A549 (cell line): ENCODE data around the gene POLR2L. TPM values are rescaled to one million over a fixed set of nuclear protein-coding genes. Genes with fewer than 3 reads are reported as not detected.
A peak's percentile ranks its signal among the peaks of the same experiment; 100 is the strongest.

ENCODE experiments used
- ATAC-seq, 2 experiments: fragments of 200-7000 bp in 1 of 2; fragments of >200 bp in 1 of 2; cut with Nextera tagmentation in 1 of 2; cut with Tn5 transposase in 1 of 2; 3 replicates each; pipeline versions ENCODE4 v1.8.0 to v1.9.1; 2018 to 2020; ENCODE audit warnings: mild to moderate bottlenecking in 1 of 2, moderate library complexity in 1 of 2
- CTCF ChIA-PET: fragments of 300-600 bp; sonication (Branson Sonifier 250); formaldehyde crosslinking; extraction: SDS; loops from one replicate; lab custom pipeline; 2021; ENCODE audit warnings: antibody characterized with exemption, inconsistent platforms; lab: Yijun Ruan, JAX
- POLR2A ChIA-PET: fragments of 350-600 bp; formaldehyde crosslinking; extraction: SDS; loops from one replicate; lab custom pipeline; 2021; ENCODE audit warnings: antibody characterized with exemption, inconsistent platforms; lab: Yijun Ruan, JAX
- DNase-seq, 2 experiments: peaks; one replicate each; pipeline versions ENCODE4 v3.0.0 to v3.0.0-alpha.2; 2011 to 2016; ENCODE audit warnings: low read depth in 1 of 2, low spot score in 1 of 2
- FAIRE-seq: peaks from 2 replicates; lab custom pipeline; 2011; peaks lifted over from hg19 to GRCh38; lab: Jason Lieb, UNC
- H3K27ac ChIP-seq, 2 experiments: fragments of >200 bp; sonication (Bioruptor Twin); formaldehyde crosslinking; 3 replicates each; pipeline ENCODE4 v1.5.1; 2016 to 2017
- H3K4me1 ChIP-seq: fragments of >200 bp; sonication (Bioruptor Twin); formaldehyde crosslinking; 3 replicates; pipeline ENCODE4 v1.6.1; 2016
- H3K4me2 ChIP-seq: fragments of >200 bp; sonication (Bioruptor Twin); formaldehyde crosslinking; 3 replicates; pipeline ENCODE4 v1.6.1; 2016
- H3K4me3 ChIP-seq: fragments of >200 bp; sonication (Bioruptor Twin); formaldehyde crosslinking; 3 replicates; pipeline ENCODE4 v1.5.1; 2016
- H3K9me3 ChIP-seq: fragments of >200 bp; sonication (Bioruptor Twin); formaldehyde crosslinking; 3 replicates; pipeline ENCODE4 v1.6.1; 2016
- ATOH8 ChIP-seq: fragments of 250-450 bp; sonication (Bioruptor Pico); IDR thresholded peaks from 2 replicates; pipeline ENCODE4 v1.5.0; 2020; ENCODE audit warnings: low read depth, mild to moderate bottlenecking, moderate library complexity
- BCL3 ChIP-seq: fragments of >200 bp; sonication (Bioruptor Twin); formaldehyde crosslinking; IDR thresholded peaks from 3 replicates; pipeline ENCODE4 v1.6.1; 2016
- CHD2 ChIP-seq: fragments of 150-350 bp; IDR thresholded peaks from 2 replicates; pipeline ENCODE4 v1.6.1; 2014; ENCODE audit warnings: low read length; ENCODE audit not compliant: partially characterized antibody
- CHD4 ChIP-seq: fragments of 200-600 bp; sonication (generic); IDR thresholded peaks from 2 replicates; pipeline ENCODE4 v1.6.1; 2016; ENCODE audit warnings: antibody characterized with exemption, mild to moderate bottlenecking, borderline replicate concordance
- CTCF ChIP-seq: fragments of >200 bp; sonication (Bioruptor Twin); formaldehyde crosslinking; IDR thresholded peaks from 3 replicates; pipeline ENCODE4 v1.5.1; 2016
- EHMT2 ChIP-seq: fragments of 200-600 bp; sonication (generic); IDR thresholded peaks from 2 replicates; pipeline ENCODE4 v1.6.1; 2016; ENCODE audit warnings: antibody characterized with exemption, low read depth, mild to moderate bottlenecking, moderate library complexity
- EP300 ChIP-seq, 2 experiments: fragments of >200 bp; sonication (Bioruptor Twin); formaldehyde crosslinking; IDR thresholded peaks; 2 replicates in 1 of 2; 3 replicates in 1 of 2; pipeline ENCODE4 v1.6.1; 2016 to 2017
- FOXS1 ChIP-seq: fragments of 250-450 bp; sonication (Bioruptor Pico); IDR thresholded peaks from 2 replicates; pipeline ENCODE4 v1.5.0; 2020; ENCODE audit warnings: mild to moderate bottlenecking, moderate library complexity
- HDAC2 ChIP-seq: fragments of 200-600 bp; sonication (generic); IDR thresholded peaks from 2 replicates; pipeline ENCODE4 v1.6.1; 2016
- HES2 ChIP-seq: fragments of >200 bp; sonication (Bioruptor Twin); formaldehyde crosslinking; IDR thresholded peaks from 2 replicates; pipeline ENCODE4 v1.6.1; 2016
- HEYL ChIP-seq: fragments of 250-450 bp; sonication (Bioruptor Pico); IDR thresholded peaks from 2 replicates; pipeline ENCODE4 v1.8.0; 2021; ENCODE audit warnings: mild to moderate bottlenecking, moderate library complexity
- JUN ChIP-seq, 2 experiments: fragments of >200 bp; sonication (Bioruptor Twin); formaldehyde crosslinking; IDR thresholded peaks; 2 replicates in 1 of 2; 3 replicates in 1 of 2; pipeline ENCODE4 v1.6.1; 2016 to 2017
- PBX3 ChIP-seq: IDR thresholded peaks from 2 replicates; pipeline ENCODE4 v1.6.1; 2012
- POLR2A ChIP-seq: IDR thresholded peaks from 2 replicates; pipeline ENCODE4 v1.6.1; 2012; ENCODE audit warnings: mild to moderate bottlenecking, low read length
- RAD21 ChIP-seq, 2 experiments: fragments of >200 bp in 1 of 2; sonication (Bioruptor Twin) in 1 of 2; formaldehyde crosslinking in 1 of 2; IDR thresholded peaks in 1 of 2; conservative IDR thresholded peaks in 1 of 2; 2 replicates in 1 of 2; 3 replicates in 1 of 2; pipeline ENCODE4 v1.6.1; 2012 to 2018; ENCODE audit warnings: inconsistent platforms in 1 of 2
- REST ChIP-seq: fragments of 200-600 bp; sonication (generic); IDR thresholded peaks from 2 replicates; pipeline ENCODE4 v1.6.1; 2016; ENCODE audit warnings: antibody characterized with exemption, mild to moderate bottlenecking, moderate library complexity
- RNF2 ChIP-seq: fragments of 200-600 bp; sonication (generic); IDR thresholded peaks from 2 replicates; pipeline ENCODE4 v1.6.1; 2016; ENCODE audit warnings: low read depth, mild to moderate bottlenecking, antibody characterized with exemption, moderate library complexity, borderline replicate concordance
- SMC3 ChIP-seq: fragments of >200 bp; sonication (Bioruptor Twin); formaldehyde crosslinking; IDR thresholded peaks from 3 replicates; pipeline ENCODE4 v1.6.1; 2018; ENCODE audit warnings: inconsistent platforms
- ZC3H11A ChIP-seq: fragments of 450-650 bp; IDR thresholded peaks from 2 replicates; pipeline ENCODE4 v1.6.1; 2014; ENCODE audit warnings: antibody characterized with exemption, mild to moderate bottlenecking
- ZFP36 ChIP-seq: fragments of 450-650 bp; IDR thresholded peaks from 2 replicates; pipeline ENCODE4 v1.6.1; 2014; ENCODE audit warnings: borderline replicate concordance; ENCODE audit not compliant: partially characterized antibody
- ZSCAN20 ChIP-seq: fragments of 250-450 bp; sonication (Bioruptor Pico); IDR thresholded peaks from 2 replicates; pipeline ENCODE4 v1.8.0; 2022; ENCODE audit warnings: mild to moderate bottlenecking, moderate library complexity
- WGBS: methylation state at CpG from one replicate; pipeline ENCODE4 v1.1.6; 2017; ENCODE audit errors: missing lambda C conversion rate; 5-methylcytosine and 5-hydroxymethylcytosine counted together
- polyA plus RNA-seq, 4 experiments: library from polyadenylated mRNA; depleted of rRNA in 3 of 4; stranded (reverse); fragments of >200 nt; fragmentation: RNase III in 1 of 4; extraction: RNeasy Plus Mini Kit Qiagen cat#74134 plus additional on column Dnase treatment in 1 of 4; gene quantifications; 2 replicates in 3 of 4; 3 replicates in 1 of 4; pipeline ENCODE4 v1.2.3, GENCODE V29; 2011 to 2017

POLR2L gene
- polyA plus RNA-seq, 2 of the 4 experiments (the other 2 are of a cell fraction): 140 to 773 TPM

- POLR2A ChIA-PET: no interaction called here
- ATAC-seq: no peak
- Histone ChIP-seq H3K4me1 (peaks cover 67% of the 10 kb centered on the region), H3K27ac (no peak overlapping the region; a peak in 1 of 6 replicates), H3K4me2 (no peak overlapping the region), H3K9me3 (no peaks in the 10 kb centered on the region), H3K4me3 (no peak overlapping the region)
- WGBS: 95% methylated on average over 28 of the region's 71 CpGs
- FAIRE-seq: no peak
- CTCF ChIA-PET: interaction anchor here (0.6 to 5.4 kb wide), 16 partner anchors 7 to 659 kb away, joined by 3 to 40 read pairs (median 4); no protein-coding TSS in a partner anchor
- no peak for DNase-seq
- no peak for TF ChIP-seq RNF2
- no peak for TF ChIP-seq ZFP36
- TF ChIP-seq HEYL (CRISPR knock-in tag): no peak
- TF ChIP-seq ZC3H11A: no peak
- no peak for TF ChIP-seq FOXS1 (CRISPR knock-in tag)
- TF ChIP-seq ZSCAN20 (CRISPR knock-in tag): no peak
- TF ChIP-seq CHD4: no peak
- TF ChIP-seq HDAC2: no peak
- no peak for TF ChIP-seq CTCF
- no peak for TF ChIP-seq ATOH8 (CRISPR knock-in tag)
These were observed 6.9 kb upstream of the POLR2L start for GRCh38 chr11:849104-849824.

- H3K9me3 ChIP-seq: no peaks in the 10 kb centered on the region
- peak in 1 of 2 experiments; percentile 9; a peak in 2 of 6 replicates for ATAC-seq
- H3K4me2 ChIP-seq: peak overlapping the region; percentile 92
- peak overlapping the region; percentile 37 to 99; a peak in 3 of 6 replicates for H3K27ac ChIP-seq
- peak in 1 of 2 experiments; percentile 72 for DNase-seq
- ChIA-PET POLR2A (interaction anchor here (1.0 to 1.5 kb wide), 2 partner anchors 11 to 29 kb away, joined by 4 to 5 read pairs; partner anchors contain the start of gene PNPLA2), CTCF (interaction anchor here (0.6 to 5.4 kb wide), 19 partner anchors 8 to 659 kb away, joined by 3 to 40 read pairs (median 4); no protein-coding TSS in a partner anchor)
- peaks cover 67% of the 10 kb centered on the region for H3K4me1 ChIP-seq
- H3K4me3 ChIP-seq: no peak overlapping the region
- 36% methylated on average over 8 of the region's 14 CpGs for WGBS
- FAIRE-seq: no peak
- no peak for TF ChIP-seq REST
- TF ChIP-seq EHMT2: no peak
- no peak for TF ChIP-seq JUN (IDR thresholded peaks at IDR 0.05)
- peak; percentile 64 for TF ChIP-seq CTCF
- no peak for TF ChIP-seq EP300 (IDR thresholded peaks at IDR 0.05)
- TF ChIP-seq BCL3: no peak
- TF ChIP-seq ATOH8 (CRISPR knock-in tag): no peak
- no peak for TF ChIP-seq CHD2
- peak; percentile 48; the same call in 2 of the 3 replicates for TF ChIP-seq SMC3
- no peak for TF ChIP-seq PBX3
- TF ChIP-seq CHD4: no peak
- no peak for TF ChIP-seq POLR2A
- TF ChIP-seq RNF2: no peak
- TF ChIP-seq HES2: no peak
- TF ChIP-seq RAD21 (conservative IDR thresholded peaks at IDR 0.05 in 1 of 2, IDR thresholded peaks at IDR 0.05 in 1 of 2): peak; percentile 72 to 78
These were observed 6.1 kb upstream of the POLR2L start for GRCh38 chr11:848380-848931.
